AG04449 (cell line): ENCODE measurements around the gene RAB3IL1.

ENCODE experiments used
- CTCF ChIA-PET: fragments of 350-600 bp; formaldehyde crosslinking; extraction: SDS; loops from one replicate; lab custom pipeline; 2021; ENCODE audit warnings: antibody characterized with exemption; lab: Yijun Ruan, JAX
- POLR2A ChIA-PET: fragments of 400-600, 350-600 bp; formaldehyde crosslinking; extraction: SDS; loops from one replicate; lab custom pipeline; 2020; ENCODE audit warnings: antibody characterized with exemption, inconsistent platforms; lab: Yijun Ruan, JAX
- DNase-seq: peaks from one replicate; pipeline ENCODE4 v3.0.0-alpha.2; 2010; ENCODE audit warnings: low read depth, low spot score
- H3K4me3 ChIP-seq: 2 replicates; pipeline ENCODE4 v1.5.1; 2011; ENCODE audit warnings: low read depth, mild to moderate bottlenecking, control low read depth, low read length
- CTCF ChIP-seq: IDR thresholded peaks from one replicate; pipeline ENCODE4 v1.5.1; 2011; ENCODE audit warnings: mild to moderate bottlenecking, moderate library complexity, low read length, control low read depth, inconsistent platforms; ENCODE audit not compliant: insufficient read depth; ENCODE audit errors: missing control alignments

The RAB3IL1 gene

GRCh38 chr11:61855939-61856680, 61.3 kb downstream of the RAB3IL1 start:
- CTCF ChIA-PET, result interaction anchor here (0.9 to 1.5 kb wide), 3 partner anchors 12 to 252 kb away, joined by 3 to 7 read pairs (median 3); no protein-coding TSS in a partner anchor
- TF ChIP-seq CTCF, result no peak
- DNase-seq, result no peak
- H3K4me3 ChIP-seq, result no peak overlapping the region
- POLR2A ChIA-PET, result no interaction called here

- no peak for TF ChIP-seq CTCF
- no peak overlapping the region for H3K4me3 ChIP-seq
- POLR2A ChIA-PET, result no interaction called here
- CTCF ChIA-PET, result interaction anchor here (1.0 kb wide), 2 partner anchors 16 to 58 kb away, joined by 3 to 5 read pairs; no protein-coding TSS in a partner anchor
- no peak for DNase-seq
Measured at GRCh38 chr11:61854966-61855714, 62.2 kb downstream of the RAB3IL1 start.

GRCh38 chr11:61854206-61854895, 63.0 kb downstream of the RAB3IL1 start:
- TF ChIP-seq CTCF, result no peak
- H3K4me3 ChIP-seq, result no peak overlapping the region
- ChIA-PET CTCF (interaction anchor here (1.0 to 1.6 kb wide), 4 partner anchors 17 to 57 kb away, joined by 3 to 8 read pairs (median 4); no protein-coding TSS in a partner anchor), POLR2A (interaction anchor here (0.6 kb wide), 1 partner anchor 13 kb away, joined by 3 read pairs; no protein-coding TSS in a partner anchor)
- no peak for DNase-seq

GRCh38 chr11:61853698-61854169, 63.6 kb downstream of the RAB3IL1 start:
- no peak for DNase-seq
- no peak overlapping the region for H3K4me3 ChIP-seq
- POLR2A ChIA-PET, result no interaction called here
- CTCF ChIA-PET, result interaction anchor here (1.0 to 1.6 kb wide), 5 partner anchors 17 to 56 kb away, joined by 3 to 8 read pairs (median 4); no protein-coding TSS in a partner anchor
- TF ChIP-seq CTCF, result no peak

GRCh38 chr11:61851900-61852295, 65.5 kb downstream of the RAB3IL1 start:
- ChIA-PET POLR2A (no interaction called here), CTCF (interaction anchor here (1.0 kb wide), 1 partner anchor 19 kb away, joined by 4 read pairs; no protein-coding TSS in a partner anchor)
- no peak overlapping the region for H3K4me3 ChIP-seq
- no peak for DNase-seq
- TF ChIP-seq CTCF, result no peak
